ENCODE data around the gene CACNA1A. TPM values are rescaled to one million over a fixed set of nuclear protein-coding genes. Genes with fewer than 3 reads are reported as not detected.
"Not testable (repeated sequence)": the region's sequence is repeated elsewhere in the genome, so short reads cannot be mapped to it uniquely, and the experiment has no call there.

Gene CACNA1A
- total RNA-seq, 1 experiment from 2014 or later: 0.85 TPM

GRCh38 chr19:13256918-13257317 lies 249.4 kb downstream of the CACNA1A start:
- H3K36me3 Mint-ChIP-seq (ENCODE audit: insufficient read depth, unreplicated experiment): peaks cover 12% of the 10 kb centered on the region
- intact Hi-C loops (cut with micrococcal nuclease; ENCODE audit: unreplicated experiment): no loop called here
- no peak overlapping the region for H3K4me3 Mint-ChIP-seq (ENCODE audit: low read depth, unreplicated experiment)
- H3K4me1 Mint-ChIP-seq (ENCODE audit: low read depth, unreplicated experiment): peaks cover 18% of the 10 kb centered on the region
- BruUV-seq (replicated peaks): no TSS peak
- CTCF ChIA-PET: no interaction called here
- DNase-seq: no peak
- no peak for TF ChIP-seq CTCF (IDR thresholded peaks at IDR 0.05; ENCODE audit: unreplicated experiment)
- H3K27ac Mint-ChIP-seq (ENCODE audit: unreplicated experiment): no peak overlapping the region
- H3K27me3 Mint-ChIP-seq (ENCODE audit: unreplicated experiment): no peaks in the 10 kb centered on the region
- H3K9me3 Mint-ChIP-seq (ENCODE audit: low read depth, unreplicated experiment): no peaks in the 10 kb centered on the region

GRCh38 chr19:13256398-13256797 lies 249.9 kb downstream of the CACNA1A start:
- H3K36me3 Mint-ChIP-seq (ENCODE audit: insufficient read depth, unreplicated experiment): peaks cover 11% of the 10 kb centered on the region
- H3K4me3 Mint-ChIP-seq (ENCODE audit: low read depth, unreplicated experiment); intact Hi-C loops (cut with micrococcal nuclease; ENCODE audit: unreplicated experiment); H3K9me3 Mint-ChIP-seq (ENCODE audit: low read depth, unreplicated experiment); DNase-seq; BruUV-seq (replicated peaks); H3K27me3 Mint-ChIP-seq (ENCODE audit: unreplicated experiment); CTCF ChIA-PET; H3K27ac Mint-ChIP-seq (ENCODE audit: unreplicated experiment): not testable (repeated sequence)
- peaks cover 16% of the 10 kb centered on the region for H3K4me1 Mint-ChIP-seq (ENCODE audit: low read depth, unreplicated experiment)

- TF ChIP-seq CTCF (IDR thresholded peaks at IDR 0.05; ENCODE audit: unreplicated experiment): no peak
- CTCF ChIA-PET: no interaction called here
- DNase-seq: no peak
- Mint-ChIP-seq H3K4me1 (ENCODE audit: low read depth, unreplicated experiment) (peaks cover 8% of the 10 kb centered on the region), H3K27me3 (ENCODE audit: unreplicated experiment) (no peaks in the 10 kb centered on the region), H3K4me3 (ENCODE audit: low read depth, unreplicated experiment) (no peak overlapping the region), H3K9me3 (ENCODE audit: low read depth, unreplicated experiment) (no peaks in the 10 kb centered on the region), H3K27ac (ENCODE audit: unreplicated experiment) (no peak overlapping the region), H3K36me3 (ENCODE audit: insufficient read depth, unreplicated experiment) (peaks cover 4% of the 10 kb centered on the region)
- intact Hi-C loops (cut with micrococcal nuclease; ENCODE audit: unreplicated experiment): no loop called here
- no TSS peak for BruUV-seq (replicated peaks)
Observed at GRCh38 chr19:13255719-13256059, 250.6 kb downstream of the CACNA1A start.

- DNase-seq: no peak
- no TSS peak for BruUV-seq (replicated peaks)
- Mint-ChIP-seq H3K4me3 (ENCODE audit: low read depth, unreplicated experiment) (no peak overlapping the region), H3K27me3 (ENCODE audit: unreplicated experiment) (no peaks in the 10 kb centered on the region), H3K27ac (ENCODE audit: unreplicated experiment) (no peak overlapping the region), H3K36me3 (ENCODE audit: insufficient read depth, unreplicated experiment) (peaks cover 4% of the 10 kb centered on the region), H3K9me3 (ENCODE audit: low read depth, unreplicated experiment) (no peaks in the 10 kb centered on the region), H3K4me1 (ENCODE audit: low read depth, unreplicated experiment) (peaks cover 6% of the 10 kb centered on the region)
- CTCF ChIA-PET: no interaction called here
- intact Hi-C loops (cut with micrococcal nuclease; ENCODE audit: unreplicated experiment): no loop called here
- TF ChIP-seq CTCF (IDR thresholded peaks at IDR 0.05; ENCODE audit: unreplicated experiment): no peak
Observed at GRCh38 chr19:13255041-13255718, 251.1 kb downstream of the CACNA1A start.

GRCh38 chr19:13252569-13253335 lies 253.5 kb downstream of the CACNA1A start:
- no peak for DNase-seq
- CTCF ChIA-PET: no interaction called here

More at GRCh38 chr19:13252569-13253335, 253.5 kb downstream of the CACNA1A start:
- TF ChIP-seq CTCF (IDR thresholded peaks at IDR 0.05; ENCODE audit: unreplicated experiment): no peak
- H3K27ac Mint-ChIP-seq (ENCODE audit: unreplicated experiment): no peak overlapping the region
- H3K4me1 Mint-ChIP-seq (ENCODE audit: low read depth, unreplicated experiment): peaks cover 6% of the 10 kb centered on the region
- no TSS peak for BruUV-seq (replicated peaks)
- peaks cover 4% of the 10 kb centered on the region for H3K36me3 Mint-ChIP-seq (ENCODE audit: insufficient read depth, unreplicated experiment)
- H3K4me3 Mint-ChIP-seq (ENCODE audit: low read depth, unreplicated experiment): no peak overlapping the region
- intact Hi-C loops (cut with micrococcal nuclease; ENCODE audit: unreplicated experiment): no loop called here
- no peaks in the 10 kb centered on the region for H3K9me3 Mint-ChIP-seq (ENCODE audit: low read depth, unreplicated experiment)
- H3K27me3 Mint-ChIP-seq (ENCODE audit: unreplicated experiment): no peaks in the 10 kb centered on the region
